Lower leg skin (tissue), 3 donors: ENCODE measurements around the gene BACH1.

Source experiments
- CTCF ChIP-seq, 3 donors: fragments of 450-650 bp; IDR thresholded peaks; one replicate each; pipeline ENCODE4 v1.5.1; 2016; ENCODE audit warnings: antibody characterized with exemption in 3 of 3, mild to moderate bottlenecking in 3 of 3, moderate library complexity in 2 of 3
- POLR2A ChIP-seq, 2 donors: fragments of 450-650 bp; IDR thresholded peaks; one replicate each; pipeline ENCODE4 v1.6.1; 2016 to 2017; ENCODE audit warnings: antibody characterized with exemption in 2 of 2, mild to moderate bottlenecking in 1 of 2, moderate library complexity in 1 of 2

GRCh38 chr21:29335720-29336119, 37.0 kb downstream of the BACH1 start:
- TF ChIP-seq POLR2A (IDR thresholded peaks at IDR 0.05) (no peak), CTCF (IDR thresholded peaks at IDR 0.05) (no peak)
